ENCODE results near the gene VPS35.

- TF ChIP-seq POLR2A (IDR thresholded peaks at IDR 0.05) (peak in 1 of 4 donors; percentile 30), CTCF (IDR thresholded peaks at IDR 0.05) (peak in 1 of 6 experiments; percentile 19)
Measured at GRCh38 chr16:46688101-46688653, 801 bp downstream of the VPS35 start.

Data from upper lobe of left lung (tissue), 4 donors.